Tibial artery (tissue), 4 donors: ENCODE results near the gene SCFD2.

Experiments used
- DNase-seq, 2 donors: peaks; one replicate each; pipeline ENCODE4 v3.0.0-alpha.2; 2019
- H3K27ac ChIP-seq, 2 donors: fragments of 200-600 bp; sonication (generic) in 1 of 2; 1 replicate in 1 of 2; 2 replicates in 1 of 2; pipeline ENCODE4 v1.5.1; 2018 to 2019; ENCODE audit warnings: mild to moderate bottlenecking in 1 of 2
- H3K27me3 ChIP-seq, 2 donors: fragments of 200-600 bp; sonication (generic) in 1 of 2; one replicate each; pipeline versions ENCODE4 v1.5.1 to v1.6.0; 2016 to 2019
- H3K36me3 ChIP-seq, 3 donors: fragments of 200-600 bp; sonication (generic) in 2 of 3; one replicate each; pipeline ENCODE4 v1.5.1; 2016 to 2019; ENCODE audit warnings: mild to moderate bottlenecking in 2 of 3
- H3K4me1 ChIP-seq, 4 donors: fragments of 200-600 bp; sonication (generic) in 2 of 4; 1 replicate in 3 of 4; 2 replicates in 1 of 4; pipeline ENCODE4 v1.5.1; 2016 to 2019
- H3K4me3 ChIP-seq, 2 donors: fragments of 200-600 bp; sonication (generic) in 1 of 2; 1 replicate in 1 of 2; 2 replicates in 1 of 2; pipeline ENCODE4 v1.5.1; 2018 to 2019; ENCODE audit warnings: mild to moderate bottlenecking in 2 of 2
- H3K9me3 ChIP-seq, 3 donors: fragments of 200-600 bp; sonication (generic) in 1 of 3; one replicate each; pipeline ENCODE4 v1.5.1; 2016 to 2019
- CTCF ChIP-seq, 2 experiments: fragments of 200-600 bp in 1 of 2; fragments of 450-650 bp in 1 of 2; IDR thresholded peaks; one replicate each; pipeline ENCODE4 v1.5.1; 2017 to 2019; ENCODE audit warnings: antibody characterized with exemption in 2 of 2, mild to moderate bottlenecking in 1 of 2, moderate library complexity in 1 of 2
- intact Hi-C: fragments of 100-400 bp; cut with DNase I; formaldehyde crosslinking; loops from one replicate; pipeline ENCODE4 v1.15.0; 2023; ENCODE audit warnings: low total_unique reads

The SCFD2 gene

GRCh38 chr4:52846502-52846901 lies 519.4 kb downstream of the SCFD2 start:
- no peak overlapping the region for H3K27ac ChIP-seq
- H3K4me3 ChIP-seq: no peak overlapping the region
- H3K36me3 ChIP-seq: no peaks in the 10 kb centered on the region
- no peaks in the 10 kb centered on the region for H3K27me3 ChIP-seq
- peaks cover 0 to 8% (median 0%) of the 10 kb centered on the region in 4 donors for H3K4me1 ChIP-seq
- intact Hi-C loops: no loop called here
- H3K9me3 ChIP-seq: no peaks in the 10 kb centered on the region
- DNase-seq: no peak
- no peak for TF ChIP-seq CTCF (IDR thresholded peaks at IDR 0.05)

GRCh38 chr4:52844596-52844995 lies 521.3 kb downstream of the SCFD2 start:
- no peak for DNase-seq
- no peaks in the 10 kb centered on the region for H3K27me3 ChIP-seq
- no peak for TF ChIP-seq CTCF (IDR thresholded peaks at IDR 0.05)
- H3K36me3 ChIP-seq: no peaks in the 10 kb centered on the region
- no peaks in the 10 kb centered on the region for H3K9me3 ChIP-seq
- no peak overlapping the region for H3K27ac ChIP-seq
- intact Hi-C loops: no loop called here
- H3K4me1 ChIP-seq: peaks cover 0 to 8% (median 0%) of the 10 kb centered on the region in 4 donors
- no peak overlapping the region for H3K4me3 ChIP-seq

GRCh38 chr4:52843958-52844357 lies 521.9 kb downstream of the SCFD2 start:
- H3K9me3 ChIP-seq: no peaks in the 10 kb centered on the region
- no peaks in the 10 kb centered on the region for H3K36me3 ChIP-seq
- no peak overlapping the region for H3K4me3 ChIP-seq
- DNase-seq: no peak
- no peaks in the 10 kb centered on the region for H3K27me3 ChIP-seq
- H3K4me1 ChIP-seq: peaks cover 0 to 8% (median 0%) of the 10 kb centered on the region in 4 donors
- TF ChIP-seq CTCF (IDR thresholded peaks at IDR 0.05): no peak
- intact Hi-C loops: no loop called here
- no peak overlapping the region for H3K27ac ChIP-seq

- DNase-seq: no peak
- Histone ChIP-seq H3K36me3 (no peaks in the 10 kb centered on the region), H3K4me3 (no peak overlapping the region), H3K27ac (no peak overlapping the region), H3K9me3 (no peaks in the 10 kb centered on the region), H3K27me3 (no peaks in the 10 kb centered on the region), H3K4me1 (peaks cover 0 to 8% (median 0%) of the 10 kb centered on the region in 4 donors)
- TF ChIP-seq CTCF (IDR thresholded peaks at IDR 0.05): no peak
- intact Hi-C loops: no loop called here
Observed at GRCh38 chr4:52843351-52843750, 522.5 kb downstream of the SCFD2 start.

GRCh38 chr4:52842792-52843191 lies 523.1 kb downstream of the SCFD2 start:
- H3K27me3 ChIP-seq: no peaks in the 10 kb centered on the region
- no peaks in the 10 kb centered on the region for H3K36me3 ChIP-seq
- H3K27ac ChIP-seq: no peak overlapping the region
- intact Hi-C loops: no loop called here
- peaks cover 0 to 8% (median 0%) of the 10 kb centered on the region in 4 donors for H3K4me1 ChIP-seq
- no peak overlapping the region for H3K4me3 ChIP-seq
- no peak for TF ChIP-seq CTCF (IDR thresholded peaks at IDR 0.05)
- no peak for DNase-seq
- no peaks in the 10 kb centered on the region for H3K9me3 ChIP-seq
